Lower leg skin (tissue), 3 donors: Measurements from ENCODE around the gene DENR.

Experiments
- CTCF ChIP-seq, 3 donors: fragments of 450-650 bp; IDR thresholded peaks; one replicate each; pipeline ENCODE4 v1.5.1; 2016; ENCODE audit warnings: antibody characterized with exemption in 3 of 3, mild to moderate bottlenecking in 3 of 3, moderate library complexity in 2 of 3
- POLR2A ChIP-seq, 2 donors: fragments of 450-650 bp; IDR thresholded peaks; one replicate each; pipeline ENCODE4 v1.6.1; 2016 to 2017; ENCODE audit warnings: antibody characterized with exemption in 2 of 2, mild to moderate bottlenecking in 1 of 2, moderate library complexity in 1 of 2

- TF ChIP-seq CTCF (IDR thresholded peaks at IDR 0.05) (no peak), POLR2A (IDR thresholded peaks at IDR 0.05) (no peak)
Measured at GRCh38 chr12:122722387-122722786, 30.2 kb upstream of the DENR start.
